ENCODE measurements around the gene PIM2.

PIM2 gene

GRCh38 chrX:48913605-48914366 lies 5.0 kb downstream of the PIM2 start:
- H3K4me3 ChIP-seq (ENCODE audit: low read depth, low read length): no peak overlapping the region
- TF ChIP-seq CTCF (IDR thresholded peaks at IDR 0.05; ENCODE audit: low read depth, low read length, missing control alignments): no peak
- no peak for DNase-seq (ENCODE audit: low read depth)

GRCh38 chrX:48911412-48912182 lies 7.2 kb downstream of the PIM2 start, which contains the start of gene SLC35A2:
Gene SLC35A2, minus strand, starts transcription at chrX:48911646. Its CDS starts 10 bp downstream, at chrX:48911636.
- no peak for TF ChIP-seq CTCF (IDR thresholded peaks at IDR 0.05; ENCODE audit: low read depth, low read length, missing control alignments)
- DNase-seq (ENCODE audit: low read depth): no peak
- peak within 1 kb of the TSS; percentile 82 for H3K4me3 ChIP-seq (ENCODE audit: low read depth, low read length)

GRCh38 chrX:48910926-48911411 lies 7.9 kb downstream of the PIM2 start:
- peak overlapping the region; percentile 82 for H3K4me3 ChIP-seq (ENCODE audit: low read depth, low read length)
- no peak for DNase-seq (ENCODE audit: low read depth)
- TF ChIP-seq CTCF (IDR thresholded peaks at IDR 0.05; ENCODE audit: low read depth, low read length, missing control alignments): no peak

GRCh38 chrX:48909703-48910294 lies 9.0 kb downstream of the PIM2 start:
- no peak overlapping the region for H3K4me3 ChIP-seq (ENCODE audit: low read depth, low read length)
- DNase-seq (ENCODE audit: low read depth): no peak
- TF ChIP-seq CTCF (IDR thresholded peaks at IDR 0.05; ENCODE audit: low read depth, low read length, missing control alignments): no peak

GRCh38 chrX:48908600-48908999 lies 10.2 kb downstream of the PIM2 start:
- no peak for TF ChIP-seq CTCF (IDR thresholded peaks at IDR 0.05; ENCODE audit: low read depth, low read length, missing control alignments)
- no peak for DNase-seq (ENCODE audit: low read depth)

GRCh38 chrX:48905090-48905790 lies 13.6 kb downstream of the PIM2 start:
- DNase-seq (ENCODE audit: low read depth): no peak
- TF ChIP-seq CTCF (IDR thresholded peaks at IDR 0.05; ENCODE audit: low read depth, low read length, missing control alignments): no peak
- no peak overlapping the region for H3K4me3 ChIP-seq (ENCODE audit: low read depth, low read length)

More at GRCh38 chrX:48908600-48908999, 10.2 kb downstream of the PIM2 start:
- H3K4me3 ChIP-seq (ENCODE audit: low read depth, low read length): no peak overlapping the region
